ENCODE data around the gene AHSA1.
"Not testable (repeated sequence)": the region's sequence is repeated elsewhere in the genome, so short reads cannot be mapped to it uniquely, and the experiment has no call there.

The AHSA1 gene

GRCh38 chr14:77457522-77458248 is at the start of gene AHSA1, which contains the start of gene VIPAS39:
Gene AHSA1 (plus strand): TSS chr14:77458093. CDS start chr14:77458190, 97 bp downstream.
Gene VIPAS39 (minus strand): TSS chr14:77457601. CDS start chr14:77454102, 3,499 bp downstream.
- no peak for TF ChIP-seq CTCF (IDR thresholded peaks at IDR 0.05; ENCODE audit: extremely low read depth, insufficient read depth, missing control alignments)
- in situ Hi-C loops (cut with MboI; ENCODE audit: low pct_unique_long_range_greater_than_20kb, low sequenced_read_pairs, unreplicated experiment): no loop called here
- DNase-seq (ENCODE audit: low spot score): peak; percentile 91

GRCh38 chr14:77409131-77409533 is 48.8 kb upstream of the AHSA1 start:
- peak; percentile 33 for TF ChIP-seq CTCF (IDR thresholded peaks at IDR 0.05; ENCODE audit: extremely low read depth, insufficient read depth, missing control alignments)
- no peak for DNase-seq (ENCODE audit: low spot score)
- in situ Hi-C loops (cut with MboI; ENCODE audit: low pct_unique_long_range_greater_than_20kb, low sequenced_read_pairs, unreplicated experiment): no loop called here

GRCh38 chr14:77415403-77416030 is 42.4 kb upstream of the AHSA1 start:
- in situ Hi-C loops (cut with MboI; ENCODE audit: low pct_unique_long_range_greater_than_20kb, low sequenced_read_pairs, unreplicated experiment): not testable (repeated sequence)

GRCh38 chr14:77416098-77416497 is 41.8 kb upstream of the AHSA1 start:
- DNase-seq (ENCODE audit: low spot score); in situ Hi-C loops (cut with MboI; ENCODE audit: low pct_unique_long_range_greater_than_20kb, low sequenced_read_pairs, unreplicated experiment): not testable (repeated sequence)

More at GRCh38 chr14:77415403-77416030, 42.4 kb upstream of the AHSA1 start:
- DNase-seq (ENCODE audit: low spot score): not testable (repeated sequence)

- DNase-seq (ENCODE audit: low spot score): no peak
- in situ Hi-C loops (cut with MboI; ENCODE audit: low pct_unique_long_range_greater_than_20kb, low sequenced_read_pairs, unreplicated experiment): no loop called here
- TF ChIP-seq CTCF (IDR thresholded peaks at IDR 0.05; ENCODE audit: extremely low read depth, insufficient read depth, missing control alignments): no peak
Measured at GRCh38 chr14:77416836-77417235, 41.1 kb upstream of the AHSA1 start.

- TF ChIP-seq CTCF (IDR thresholded peaks at IDR 0.05; ENCODE audit: extremely low read depth, insufficient read depth, missing control alignments): no peak
- DNase-seq (ENCODE audit: low spot score): no peak
- in situ Hi-C loops (cut with MboI; ENCODE audit: low pct_unique_long_range_greater_than_20kb, low sequenced_read_pairs, unreplicated experiment): no loop called here
Measured at GRCh38 chr14:77421201-77421600, 36.7 kb upstream of the AHSA1 start.

GRCh38 chr14:77423423-77423822 is 34.5 kb upstream of the AHSA1 start, which contains the start of gene NOXRED1:
Gene NOXRED1 (minus strand): TSS chr14:77423523. CDS start chr14:77422889, 634 bp downstream.
- TF ChIP-seq CTCF (IDR thresholded peaks at IDR 0.05; ENCODE audit: extremely low read depth, insufficient read depth, missing control alignments): no peak
- DNase-seq (ENCODE audit: low spot score): no peak
- in situ Hi-C loops (cut with MboI; ENCODE audit: low pct_unique_long_range_greater_than_20kb, low sequenced_read_pairs, unreplicated experiment): no loop called here
